ENCODE measurements around the gene TMPRSS5. TPM values are rescaled to one million over a fixed set of nuclear protein-coding genes. Genes with fewer than 3 reads are reported as not detected.

Gene TMPRSS5
- total and polyA plus RNA-seq, 2 of the 13 experiments (the other 11 are each of a cell fraction or from before 2014, with no cell fraction given) = 0.40 to 0.96 TPM

DNA sequence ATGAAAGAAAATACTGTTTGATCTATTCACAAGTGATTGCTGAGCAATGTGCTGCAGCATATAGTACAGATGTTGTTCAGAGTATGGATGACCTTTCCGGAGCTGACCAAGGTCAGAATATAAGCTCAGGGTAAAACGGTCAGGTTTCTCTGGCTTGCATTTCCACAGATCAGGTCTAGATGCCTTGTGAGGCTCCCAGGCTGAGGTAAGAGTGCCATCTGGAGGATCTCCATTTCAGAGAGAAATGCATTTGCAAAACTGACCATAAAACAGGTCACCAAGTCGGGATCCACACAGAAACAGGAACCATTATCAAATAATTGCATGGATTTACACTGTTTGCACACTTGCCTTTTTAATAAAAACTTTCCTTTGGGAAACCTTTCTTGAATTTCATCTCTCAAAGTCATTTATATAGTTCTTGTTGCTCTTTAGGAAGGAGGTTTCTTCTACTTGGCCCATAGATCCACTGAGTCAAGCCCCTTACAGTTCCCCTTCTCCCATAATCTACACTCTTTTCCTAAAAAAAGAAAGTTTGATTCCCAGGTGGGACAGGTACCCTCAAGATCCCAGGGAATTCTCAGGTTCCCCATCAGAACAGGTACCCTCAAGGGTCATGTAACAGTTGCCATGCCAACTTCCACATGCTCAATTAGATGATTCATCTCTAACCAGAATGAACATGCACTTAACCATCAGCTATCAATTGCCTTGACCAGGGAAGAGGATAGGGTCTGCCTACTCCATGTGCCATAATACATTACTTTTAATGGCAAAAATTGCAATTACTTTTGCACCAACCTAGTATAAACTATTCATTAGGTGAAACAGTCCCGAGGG is 25.0 kb upstream of the TMPRSS5 start (continued):
- TF ChIP-seq, protein P1, sequence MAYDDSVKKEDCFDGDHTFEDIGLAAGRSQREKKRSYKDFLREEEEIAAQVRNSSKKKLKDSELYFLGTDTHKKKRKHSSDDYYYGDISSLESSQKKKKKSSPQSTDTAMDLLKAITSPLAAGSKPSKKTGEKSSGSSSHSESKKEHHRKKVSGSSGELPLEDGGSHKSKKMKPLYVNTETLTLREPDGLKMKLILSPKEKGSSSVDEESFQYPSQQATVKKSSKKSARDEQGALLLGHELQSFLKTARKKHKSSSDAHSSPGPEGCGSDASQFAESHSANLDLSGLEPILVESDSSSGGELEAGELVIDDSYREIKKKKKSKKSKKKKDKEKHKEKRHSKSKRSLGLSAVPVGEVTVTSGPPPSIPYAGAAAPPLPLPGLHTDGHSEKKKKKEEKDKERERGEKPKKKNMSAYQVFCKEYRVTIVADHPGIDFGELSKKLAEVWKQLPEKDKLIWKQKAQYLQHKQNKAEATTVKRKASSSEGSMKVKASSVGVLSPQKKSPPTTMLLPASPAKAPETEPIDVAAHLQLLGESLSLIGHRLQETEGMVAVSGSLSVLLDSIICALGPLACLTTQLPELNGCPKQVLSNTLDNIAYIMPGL (CRISPR knock-in tag; IDR thresholded peaks at IDR 0.05; ENCODE audit: borderline replicate concordance in 1 of 2, low read depth in 1 of 2) = 0 out of 4 replicates have a peak, but pooled peaks of 1 of the 2 experiments have one; percentile 20
- TF ChIP-seq ZNF343 (CRISPR knock-in tag; IDR thresholded peaks at IDR 0.05) = no peak
- TF ChIP-seq HCFC1 (IDR thresholded peaks at IDR 0.05; ENCODE audit: low read depth, low read length) = no peak
- TF ChIP-seq STAG1 (CRISPR knock-in tag; IDR thresholded peaks at IDR 0.05) = peak; percentile 82
- no peak for TF ChIP-seq ZNF713 (CRISPR knock-in tag; IDR thresholded peaks at IDR 0.05)

DNA sequence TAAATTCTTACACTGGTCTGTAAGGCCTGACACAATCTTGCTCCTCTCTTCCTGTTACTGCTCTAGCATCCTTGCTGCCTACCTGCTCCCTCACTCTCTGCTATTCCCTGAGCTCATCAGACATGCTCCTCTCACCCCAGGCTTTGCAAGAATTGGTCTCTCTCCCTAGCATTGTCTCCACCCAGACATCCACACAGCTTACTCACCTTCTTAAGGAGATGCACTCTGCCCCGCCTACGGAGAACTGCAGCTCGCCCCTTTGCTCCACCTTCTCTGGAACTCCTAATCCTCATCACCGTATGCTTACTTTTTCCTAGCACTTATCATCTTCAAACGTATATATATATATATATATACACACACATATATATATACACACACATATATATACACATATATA is 23.3 kb upstream of the TMPRSS5 start:
- Histone ChIP-seq H3K9ac (ENCODE audit: insufficient read depth, low read depth, low read length) (no peak overlapping the region), H3K4me2 (ENCODE audit: low read depth, low read length) (no peak overlapping the region), H4K20me1 (ENCODE audit: insufficient read depth, low read length) (no peaks in the 10 kb centered on the region), H3K27me3 (ENCODE audit: control insufficient read depth in 1 of 2, insufficient read depth in 2 of 2, low read length in 2 of 2) (no peaks in the 10 kb centered on the region), H3K27ac (ENCODE audit: extremely low read length, insufficient read depth, low read length) (no peak overlapping the region), H3K36me3 (replicated peaks in 1 of 2; ENCODE audit: control insufficient read depth in 1 of 2, insufficient read depth in 2 of 2, low read length in 2 of 2) (peaks cover 1 to 12% of the 10 kb centered on the region in 2 experiments; a peak in 3 of 5 replicates), H3K4me3 (replicated peaks in 1 of 3; ENCODE audit: insufficient read depth in 1 of 3, low read depth in 2 of 3, low read length in 3 of 3) (no peak overlapping the region), H3K4me1 (ENCODE audit: insufficient read depth, low read length) (peaks cover 17% of the 10 kb centered on the region), H2AFZ (ENCODE audit: low read length) (no peak overlapping the region), H3K9me3 (ENCODE audit: low read length) (no peaks in the 10 kb centered on the region), H3K79me2 (ENCODE audit: insufficient read depth, low read length) (no peaks in the 10 kb centered on the region)
- BruUV-seq (replicated peaks) = no TSS peak
- ChIA-PET POLR2A (no interaction called here), CTCF (ENCODE audit: low intra/inter-chr PET ratio, low total read pairs) (no interaction called here)
- intact Hi-C loops (cut with micrococcal nuclease; ENCODE audit: unreplicated experiment) (no loop called here), in situ Hi-C loops (cut with HindIII; ENCODE audit: extremely low pct_ligation_motif_present, low pct_unique_long_range_greater_than_20kb) (loop anchor here (25.0 kb wide), 1 partner anchor 192 kb away; no protein-coding TSS in a partner anchor)
- ATAC-seq (no peak), DNase-seq (ENCODE audit: low spot score) (no peak), FAIRE-seq (no peak)
- TF ChIP-seq ETS1 (CRISPR knock-in tag; IDR thresholded peaks at IDR 0.05) (no peak), AHR (CRISPR knock-in tag; IDR thresholded peaks at IDR 0.05) (no peak), MTF2 (CRISPR knock-in tag; IDR thresholded peaks at IDR 0.05; ENCODE audit: borderline replicate concordance) (no peak), SMARCE1 (IDR thresholded peaks at IDR 0.05; ENCODE audit: borderline replicate concordance) (no peak), YEATS2 (CRISPR knock-in tag; IDR thresholded peaks at IDR 0.05; ENCODE audit: borderline replicate concordance) (no peak), PTBP1 (IDR thresholded peaks at IDR 0.05; ENCODE audit: low read depth, low read length, poor library complexity, severe bottlenecking) (no peak)
- TF ChIP-seq, protein P2, sequence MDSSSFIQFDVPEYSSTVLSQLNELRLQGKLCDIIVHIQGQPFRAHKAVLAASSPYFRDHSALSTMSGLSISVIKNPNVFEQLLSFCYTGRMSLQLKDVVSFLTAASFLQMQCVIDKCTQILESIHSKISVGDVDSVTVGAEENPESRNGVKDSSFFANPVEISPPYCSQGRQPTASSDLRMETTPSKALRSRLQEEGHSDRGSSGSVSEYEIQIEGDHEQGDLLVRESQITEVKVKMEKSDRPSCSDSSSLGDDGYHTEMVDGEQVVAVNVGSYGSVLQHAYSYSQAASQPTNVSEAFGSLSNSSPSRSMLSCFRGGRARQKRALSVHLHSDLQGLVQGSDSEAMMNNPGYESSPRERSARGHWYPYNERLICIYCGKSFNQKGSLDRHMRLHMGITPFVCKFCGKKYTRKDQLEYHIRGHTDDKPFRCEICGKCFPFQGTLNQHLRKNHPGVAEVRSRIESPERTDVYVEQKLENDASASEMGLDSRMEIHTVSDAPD (CRISPR knock-in tag; IDR thresholded peaks at IDR 0.05) = no peak
- 79% methylated on average over 5 of the region's 5 CpGs for WGBS (ENCODE audit: low lambda C conversion rate)
